B cell (primary cell): ENCODE results near the gene LEPR. TPM values are rescaled to one million over a fixed set of nuclear protein-coding genes. Genes with fewer than 3 reads are reported as not detected.

ENCODE experiments used
- ATAC-seq: fragments of 200-7000 bp; cut with Tn5 transposase; one replicate; pipeline ENCODE4 v1.10.0; 2021; ENCODE audit warnings: low read depth, mild to moderate bottlenecking, moderate number of reproducible peaks, moderate library complexity
- CTCF ChIA-PET: fragments of 350-600 bp; sonication (Branson Sonifier 250); formaldehyde crosslinking; loops from one replicate; lab custom pipeline; 2021; ENCODE audit warnings: antibody characterized with exemption, inconsistent platforms; lab: Charles Lee
- POLR2A ChIA-PET: fragments of 350-600 bp; sonication (Branson Sonifier 250); formaldehyde crosslinking; loops from one replicate; lab custom pipeline; 2021; ENCODE audit warnings: antibody characterized with exemption; lab: Charles Lee
- DNase-seq: peaks from one replicate; pipeline ENCODE4 v3.0.0; 2013
- H2AFZ ChIP-seq: 2 replicates; pipeline ENCODE4 v1.6.1; 2012; ENCODE audit warnings: mild to moderate bottlenecking, low read depth, low read length; ENCODE audit not compliant: insufficient read depth, poor library complexity, severe bottlenecking
- H3K27ac ChIP-seq, 2 donors: 1 replicate in 1 of 2; 2 replicates in 1 of 2; pipeline ENCODE4 v1.5.1; 2012 to 2013; ENCODE audit warnings: low read length in 2 of 2, mild to moderate bottlenecking in 2 of 2, moderate library complexity in 1 of 2
- H3K27me3 ChIP-seq, 4 experiments: fragments of 200-600 bp in 1 of 4; sonication (generic) in 1 of 4; replicated peaks in 1 of 4; 1 replicate in 2 of 4; 2 replicates in 2 of 4; pipeline versions ENCODE4 v1.6.1 to v1.7.0; 2013 to 2016; ENCODE audit warnings: low read length in 3 of 4, mild to moderate bottlenecking in 2 of 4, mixed read lengths in 1 of 4, moderate library complexity in 1 of 4; ENCODE audit not compliant: insufficient read depth in 4 of 4, control insufficient read depth in 3 of 4; ENCODE audit errors: control extremely low read depth in 1 of 4
- H3K36me3 ChIP-seq, 2 experiments: replicated peaks in 1 of 2; 1 replicate in 1 of 2; 2 replicates in 1 of 2; pipeline versions ENCODE4 v1.6.1 to v1.7.1; 2013; ENCODE audit warnings: low read length in 1 of 2; ENCODE audit not compliant: insufficient read depth in 2 of 2, control insufficient read depth in 1 of 2; ENCODE audit errors: control extremely low read depth in 1 of 2, extremely low read depth in 1 of 2
- H3K4me1 ChIP-seq, 2 donors: fragments of 200-600 bp in 1 of 2; sonication (generic) in 1 of 2; 1 replicate in 1 of 2; 2 replicates in 1 of 2; pipeline versions ENCODE4 v1.5.1 to v1.6.1; 2013 to 2017; ENCODE audit warnings: low read length in 2 of 2; ENCODE audit not compliant: control insufficient read depth in 2 of 2, insufficient read depth in 2 of 2
- H3K4me2 ChIP-seq: replicated peaks from 2 replicates; pipeline ENCODE3; 2012; ENCODE audit warnings: mild to moderate bottlenecking, low read depth, low read length; ENCODE audit not compliant: poor library complexity, severe bottlenecking
- H3K4me3 ChIP-seq, 5 experiments: fragments of 200-600 bp in 1 of 5; sonication (generic) in 1 of 5; 1 replicate in 3 of 5; 2 replicates in 2 of 5; pipeline versions ENCODE4 v1.5.1 to v1.7.0; 2011 to 2016; ENCODE audit warnings: low read length in 4 of 5, mild to moderate bottlenecking in 4 of 5, low read depth in 2 of 5, control low read depth in 1 of 5, moderate library complexity in 1 of 5; ENCODE audit not compliant: insufficient read depth in 1 of 5; ENCODE audit errors: control extremely low read depth in 1 of 5, extremely low read depth in 1 of 5
- H3K79me2 ChIP-seq: fragments of 200-600 bp; sonication (generic); one replicate; pipeline ENCODE4 v1.6.0; 2016; ENCODE audit warnings: low read length; ENCODE audit not compliant: control insufficient read depth, insufficient read depth
- H3K9ac ChIP-seq: fragments of 200-600 bp; sonication (generic); 2 replicates; pipeline ENCODE4 v1.6.1; 2017; ENCODE audit warnings: mild to moderate bottlenecking, low read length, moderate library complexity
- H3K9me3 ChIP-seq, 3 donors: one replicate each; pipeline versions ENCODE4 v1.6.1 to v1.7.1; 2013; ENCODE audit warnings: low read length in 2 of 3; ENCODE audit not compliant: control insufficient read depth in 2 of 3, insufficient read depth in 1 of 3; ENCODE audit errors: control extremely low read depth in 1 of 3
- H4K20me1 ChIP-seq: 2 replicates; pipeline ENCODE4 v1.6.0; 2012; ENCODE audit warnings: mild to moderate bottlenecking, low read length; ENCODE audit not compliant: insufficient read depth, control insufficient read depth, poor library complexity, severe bottlenecking
- H3K27ac Mint-ChIP-seq: one replicate; pipeline ENCODE4 v1.8.0; 2021; ENCODE audit warnings: mixed read lengths
- H3K27me3 Mint-ChIP-seq: one replicate; pipeline ENCODE4 v1.8.0; 2021; ENCODE audit warnings: mixed read lengths
- H3K4me1 Mint-ChIP-seq: one replicate; pipeline ENCODE4 v1.8.0; 2021; ENCODE audit warnings: mixed read lengths
- H3K4me3 Mint-ChIP-seq: one replicate; pipeline ENCODE4 v1.8.0; 2021; ENCODE audit warnings: mixed read lengths
- H3K9me3 Mint-ChIP-seq: one replicate; pipeline ENCODE4 v1.8.0; 2022; ENCODE audit warnings: mixed read lengths; ENCODE audit not compliant: insufficient read depth
- CTCF ChIP-seq: fragments of 200-600 bp; IDR thresholded peaks from one replicate; pipeline ENCODE4 v1.8.0; 2022; ENCODE audit warnings: antibody characterized with exemption, mild to moderate bottlenecking
- EZH2 ChIP-seq: IDR thresholded peaks from 2 replicates; pipeline ENCODE4 v1.6.1; 2012; ENCODE audit warnings: borderline replicate concordance, low read depth, mild to moderate bottlenecking, moderate library complexity, low read length; ENCODE audit not compliant: insufficient read depth, poor library complexity, severe bottlenecking
- WGBS: methylation state at CpG from one replicate; pipeline ENCODE4 v1.1.5; 2013; ENCODE audit warnings: missing lambda C conversion rate; ENCODE audit not compliant: insufficient coverage; 5-methylcytosine and 5-hydroxymethylcytosine counted together
- intact Hi-C: fragments of 100-400 bp; cut with micrococcal nuclease; formaldehyde crosslinking; loops from one replicate; pipeline ENCODE4 v1.10.0; 2022
- polyA plus RNA-seq: library from polyadenylated mRNA; depleted of rRNA; stranded (reverse); fragments of >200 nt; gene quantifications from 2 replicates; pipeline ENCODE4 v1.2.3, GENCODE V29; 2012
- total RNA-seq, 2 donors: library from RNA; stranded (reverse); fragments of 120-200 nt in 1 of 2; gene quantifications; 1 replicate in 1 of 2; 2 replicates in 1 of 2; pipeline versions ENCODE4 v1.2.3 to v1.2.4, GENCODE V29; 2013 to 2022

LEPR gene
- total and polyA plus RNA-seq, 2 donors (not counting 1 experiment from before 2014, with no cell fraction given) = 0.19 to 0.30 TPM

GRCh38 chr1:65422241-65423203 is 2.1 kb downstream of the LEPR start:
- H3K9ac ChIP-seq = no peak overlapping the region
- no peak overlapping the region for H2AFZ ChIP-seq
- peaks cover 14 to 23% of the 10 kb centered on the region in 2 donors for H3K4me1 ChIP-seq
- peaks cover 0 to 6% of the 10 kb centered on the region in 2 experiments for H3K36me3 ChIP-seq
- Mint-ChIP-seq H3K4me3 (no peak overlapping the region), H3K9me3 (no peaks in the 10 kb centered on the region), H3K27me3 (peaks cover under 1% of the 10 kb centered on the region), H3K27ac (no peak overlapping the region), H3K4me1 (peaks cover 16% of the 10 kb centered on the region)
- DNase-seq (peak; percentile 10), ATAC-seq (no peak)
- peaks cover 2% of the 10 kb centered on the region for H3K79me2 ChIP-seq
- WGBS = 92% methylated on average over 12 of the region's 12 CpGs
- no peaks in the 10 kb centered on the region for H3K9me3 ChIP-seq
- POLR2A ChIA-PET = no interaction called here
- no peaks in the 10 kb centered on the region for H4K20me1 ChIP-seq
- CTCF ChIA-PET = no interaction called here
- no peak overlapping the region for H3K4me2 ChIP-seq
- H3K4me3 ChIP-seq = no peak overlapping the region
- H3K27ac ChIP-seq = no peak overlapping the region
- H3K27me3 ChIP-seq = no peaks in the 10 kb centered on the region
- intact Hi-C loops = loop anchor here (5.0 to 10.0 kb wide), 2 partner anchors 560 to 822 kb away; no protein-coding TSS in a partner anchor
- TF ChIP-seq EZH2 (no peak), CTCF (no peak)
